HL-60 (cell line): ENCODE results near the gene OR6S1.

Experiments used
- CTCF ChIP-seq: IDR thresholded peaks from one replicate; pipeline ENCODE4 v1.5.1; 2011; ENCODE audit warnings: low read length, control low read depth, inconsistent platforms; ENCODE audit not compliant: insufficient read depth
- SPI1 ChIP-seq: IDR thresholded peaks from 2 replicates; pipeline ENCODE4 v1.6.1; 2012; ENCODE audit warnings: low read depth, mild to moderate bottlenecking, borderline replicate concordance

- TF ChIP-seq CTCF (no peak), SPI1 (no peak)
These were observed 30.2 kb upstream of the OR6S1 start for GRCh38 chr14:20671597-20672283.
